HEK293T (cell line): ENCODE data around the gene SLC10A7.

ENCODE experiments used
- ARNT ChIP-seq: fragments of 450-650 bp; IDR thresholded peaks from 2 replicates; pipeline ENCODE4 v1.6.1; 2017; ENCODE audit warnings: mild to moderate bottlenecking
- BHLHE40 ChIP-seq: fragments of 450-650 bp; IDR thresholded peaks from 2 replicates; pipeline ENCODE4 v1.6.1; 2016; ENCODE audit warnings: mild to moderate bottlenecking, moderate library complexity, borderline replicate concordance
- ELF4 ChIP-seq: fragments of 450-650 bp; IDR thresholded peaks from 2 replicates; pipeline ENCODE4 v1.6.1; 2017; ENCODE audit warnings: antibody characterized with exemption
- FOXA1 ChIP-seq: fragments of 450-650 bp; IDR thresholded peaks from 2 replicates; pipeline ENCODE4 v1.6.1; 2016; ENCODE audit warnings: mild to moderate bottlenecking
- FOXK2 ChIP-seq: fragments of 450-650 bp; IDR thresholded peaks from 2 replicates; pipeline ENCODE4 v1.6.1; 2016; ENCODE audit warnings: mild to moderate bottlenecking
- FOXM1 ChIP-seq: fragments of 450-650 bp; IDR thresholded peaks from 2 replicates; pipeline ENCODE4 v1.6.1; 2017; ENCODE audit warnings: mild to moderate bottlenecking, borderline replicate concordance
- HDGF ChIP-seq: fragments of 450-650 bp; IDR thresholded peaks from 2 replicates; pipeline ENCODE4 v1.6.1; 2017; ENCODE audit warnings: antibody characterized with exemption, borderline replicate concordance
- LEF1 ChIP-seq: fragments of 450-650 bp; IDR thresholded peaks from 2 replicates; pipeline ENCODE4 v1.6.1; 2017; ENCODE audit warnings: mild to moderate bottlenecking, borderline replicate concordance
- SP1 ChIP-seq: fragments of 450-650 bp; IDR thresholded peaks from 2 replicates; pipeline ENCODE4 v1.6.1; 2017
- SUZ12 ChIP-seq: fragments of 450-650 bp; IDR thresholded peaks from 2 replicates; pipeline ENCODE4 v1.6.1; 2016; ENCODE audit warnings: mild to moderate bottlenecking
- TARDBP ChIP-seq: fragments of 450-650 bp; IDR thresholded peaks from 2 replicates; pipeline ENCODE4 v1.6.1; 2016
- TF ChIP-seq, protein P1 (sequence below): fragments of 450-650 bp; IDR thresholded peaks from 2 replicates; pipeline ENCODE4 v1.6.1; 2016

DNA sequence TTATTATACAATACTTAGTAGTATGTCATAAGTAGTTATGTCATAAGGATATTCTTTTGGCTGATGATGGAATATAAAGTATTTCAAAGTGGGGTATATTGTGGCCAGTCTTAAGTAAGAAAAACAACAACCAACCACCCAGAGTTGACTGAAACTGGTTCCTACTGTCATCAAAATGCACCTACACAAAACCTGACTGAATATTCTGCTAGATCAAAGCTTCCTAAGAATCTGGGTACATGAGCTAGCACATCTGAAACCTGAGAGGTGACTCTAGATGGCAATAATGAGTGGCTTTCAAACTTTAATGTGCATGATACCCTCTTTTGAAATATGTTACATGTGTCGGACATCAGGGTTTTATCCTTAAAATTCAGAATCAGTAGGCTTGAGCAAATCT lies 247.0 kb downstream of the SLC10A7 start:
- TF ChIP-seq BHLHE40 = no peak
- TF ChIP-seq FOXM1 = no peak
- no peak for TF ChIP-seq SUZ12
- no peak for TF ChIP-seq ARNT
- TF ChIP-seq SP1 = no peak
- TF ChIP-seq FOXK2 = no peak
- no peak for TF ChIP-seq LEF1
- no peak for TF ChIP-seq FOXA1
- TF ChIP-seq ELF4 = no peak
- TF ChIP-seq, protein P1, sequence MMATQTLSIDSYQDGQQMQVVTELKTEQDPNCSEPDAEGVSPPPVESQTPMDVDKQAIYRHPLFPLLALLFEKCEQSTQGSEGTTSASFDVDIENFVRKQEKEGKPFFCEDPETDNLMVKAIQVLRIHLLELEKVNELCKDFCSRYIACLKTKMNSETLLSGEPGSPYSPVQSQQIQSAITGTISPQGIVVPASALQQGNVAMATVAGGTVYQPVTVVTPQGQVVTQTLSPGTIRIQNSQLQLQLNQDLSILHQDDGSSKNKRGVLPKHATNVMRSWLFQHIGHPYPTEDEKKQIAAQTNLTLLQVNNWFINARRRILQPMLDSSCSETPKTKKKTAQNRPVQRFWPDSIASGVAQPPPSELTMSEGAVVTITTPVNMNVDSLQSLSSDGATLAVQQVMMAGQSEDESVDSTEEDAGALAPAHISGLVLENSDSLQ = no peak
- no peak for TF ChIP-seq HDGF
- TF ChIP-seq TARDBP = no peak
